ENCODE results near the gene IGSF23. TPM values are rescaled to one million over a fixed set of nuclear protein-coding genes. Genes with fewer than 3 reads are reported as not detected.
"Not testable (repeated sequence)": the region's sequence is repeated elsewhere in the genome, so short reads cannot be mapped to it uniquely, and the experiment has no call there.

Gene IGSF23
- polyA plus RNA-seq, 3 donors, result 0.23 to 0.46 (median 0.44) TPM

GRCh38 chr19:44609219-44609618, 4.1 kb upstream of the IGSF23 start:
- Mint-ChIP-seq H3K27ac (peak overlapping the region in 2 of 7 donors; percentile 35 to 50), H3K4me1 (peaks cover 20% of the 10 kb centered on the region), H3K4me3 (no peak overlapping the region), H3K36me3 (no peaks in the 10 kb centered on the region), H3K27me3 (ENCODE audit: low read depth in 3 of 3) (peaks cover 2 to 6% (median 2%) of the 10 kb centered on the region in 3 donors), H3K9me3 (peaks cover 0 to 4% (median 0%) of the 10 kb centered on the region in 7 donors)
- intact Hi-C loops (cut with micrococcal nuclease), result no loop called here
- TF ChIP-seq, protein P1, sequence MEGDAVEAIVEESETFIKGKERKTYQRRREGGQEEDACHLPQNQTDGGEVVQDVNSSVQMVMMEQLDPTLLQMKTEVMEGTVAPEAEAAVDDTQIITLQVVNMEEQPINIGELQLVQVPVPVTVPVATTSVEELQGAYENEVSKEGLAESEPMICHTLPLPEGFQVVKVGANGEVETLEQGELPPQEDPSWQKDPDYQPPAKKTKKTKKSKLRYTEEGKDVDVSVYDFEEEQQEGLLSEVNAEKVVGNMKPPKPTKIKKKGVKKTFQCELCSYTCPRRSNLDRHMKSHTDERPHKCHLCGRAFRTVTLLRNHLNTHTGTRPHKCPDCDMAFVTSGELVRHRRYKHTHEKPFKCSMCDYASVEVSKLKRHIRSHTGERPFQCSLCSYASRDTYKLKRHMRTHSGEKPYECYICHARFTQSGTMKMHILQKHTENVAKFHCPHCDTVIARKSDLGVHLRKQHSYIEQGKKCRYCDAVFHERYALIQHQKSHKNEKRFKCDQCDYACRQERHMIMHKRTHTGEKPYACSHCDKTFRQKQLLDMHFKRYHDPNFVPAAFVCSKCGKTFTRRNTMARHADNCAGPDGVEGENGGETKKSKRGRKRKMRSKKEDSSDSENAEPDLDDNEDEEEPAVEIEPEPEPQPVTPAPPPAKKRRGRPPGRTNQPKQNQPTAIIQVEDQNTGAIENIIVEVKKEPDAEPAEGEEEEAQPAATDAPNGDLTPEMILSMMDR (IDR thresholded peaks at IDR 0.05), result no peak
- H3K36me3 ChIP-seq (replicated peaks in 1 of 2; ENCODE audit: control insufficient read depth in 1 of 2, insufficient read depth in 2 of 2, low read length in 2 of 2), result no peaks in the 10 kb centered on the region
- DNase-seq, result no peak
- H4K20me1 ChIP-seq (ENCODE audit: insufficient read depth, low read length), result no peaks in the 10 kb centered on the region
- no peak overlapping the region for H3K4me3 ChIP-seq (replicated peaks in 1 of 3; ENCODE audit: low read depth in 2 of 3, low read length in 3 of 3)
- H3K4me1 ChIP-seq (ENCODE audit: control insufficient read depth in 1 of 2, insufficient read depth in 2 of 2, low read length in 2 of 2), result peaks cover 18 to 26% of the 10 kb centered on the region in 2 donors
- H3K27me3 ChIP-seq (ENCODE audit: control insufficient read depth in 2 of 2, insufficient read depth in 2 of 2, low read length in 2 of 2), result no peaks in the 10 kb centered on the region
- H3K9ac ChIP-seq (ENCODE audit: insufficient read depth, low read length, poor library complexity, severe bottlenecking), result no peak overlapping the region
- WGBS (ENCODE audit: insufficient coverage), result 94% methylated on average over 5 of the region's 5 CpGs
- H3K79me2 ChIP-seq (ENCODE audit: insufficient read depth, low read length), result no peaks in the 10 kb centered on the region
- no peaks in the 10 kb centered on the region for H3K9me3 ChIP-seq (replicated peaks in 1 of 2; ENCODE audit: control insufficient read depth in 1 of 2, insufficient read depth in 1 of 2, low read length in 2 of 2)
- no peak overlapping the region for H3K27ac ChIP-seq (ENCODE audit: low read depth in 1 of 2, low read length in 2 of 2)
- H2AFZ ChIP-seq (ENCODE audit: insufficient read depth, low read depth, low read length, poor library complexity, severe bottlenecking), result no peak overlapping the region
- no peak overlapping the region for H3K4me2 ChIP-seq (replicated peaks; ENCODE audit: extremely low read depth, low read length, poor library complexity, severe bottlenecking)

GRCh38 chr19:44610497-44610896, 2.9 kb upstream of the IGSF23 start:
- H3K36me3 Mint-ChIP-seq; H3K9me3 Mint-ChIP-seq; H3K27me3 ChIP-seq (ENCODE audit: control insufficient read depth in 2 of 2, insufficient read depth in 2 of 2, low read length in 2 of 2); intact Hi-C loops (cut with micrococcal nuclease); H3K27me3 Mint-ChIP-seq (ENCODE audit: low read depth in 3 of 3); H3K4me2 ChIP-seq (replicated peaks; ENCODE audit: extremely low read depth, low read length, poor library complexity, severe bottlenecking); H3K4me3 ChIP-seq (replicated peaks in 1 of 3; ENCODE audit: low read depth in 2 of 3, low read length in 3 of 3); H3K79me2 ChIP-seq (ENCODE audit: insufficient read depth, low read length); H3K27ac ChIP-seq (ENCODE audit: low read depth in 1 of 2, low read length in 2 of 2); H3K9ac ChIP-seq (ENCODE audit: insufficient read depth, low read length, poor library complexity, severe bottlenecking); H3K9me3 ChIP-seq (replicated peaks in 1 of 2; ENCODE audit: control insufficient read depth in 1 of 2, insufficient read depth in 1 of 2, low read length in 2 of 2); H2AFZ ChIP-seq (ENCODE audit: insufficient read depth, low read depth, low read length, poor library complexity, severe bottlenecking); H4K20me1 ChIP-seq (ENCODE audit: insufficient read depth, low read length); H3K4me3 Mint-ChIP-seq; H3K36me3 ChIP-seq (replicated peaks in 1 of 2; ENCODE audit: control insufficient read depth in 1 of 2, insufficient read depth in 2 of 2, low read length in 2 of 2): not testable (repeated sequence)
- DNase-seq, result peak in 2 of 3 donors; percentile 34 to 46
- WGBS (ENCODE audit: insufficient coverage), result 49% methylated on average over 3 of the region's 5 CpGs
- H3K4me1 ChIP-seq (ENCODE audit: control insufficient read depth in 1 of 2, insufficient read depth in 2 of 2, low read length in 2 of 2), result peaks cover 22 to 34% of the 10 kb centered on the region in 2 donors
- Mint-ChIP-seq H3K4me1 (peaks cover 27% of the 10 kb centered on the region), H3K27ac (peak overlapping the region in 2 of 7 donors; percentile 2 to 50)
